RPMI7951 (cell line): ENCODE results near the gene IFNA8. TPM values are rescaled to one million over a fixed set of nuclear protein-coding genes. Genes with fewer than 3 reads are reported as not detected.
"Not testable (repeated sequence)": the region's sequence is repeated elsewhere in the genome, so short reads cannot be mapped to it uniquely, and the experiment has no call there.

Experiments used
- DNase-seq: peaks from one replicate; pipeline ENCODE4 v3.0.0-alpha.2; 2012; ENCODE audit warnings: low read depth
- total RNA-seq: library from RNA; depleted of rRNA; stranded (reverse); fragments of >200 nt; shearing (Covaris generic); gene quantifications from 2 replicates; pipeline ENCODE4 v1.2.3, GENCODE V29; 2014; rRNA removed

The IFNA8 gene
- total RNA-seq, 1 experiment from 2014 or later, result not detected

- DNase-seq, result no peak
Observed at GRCh38 chr9:21428235-21428634, 19.3 kb downstream of the IFNA8 start.

GRCh38 chr9:21429191-21429590, 20.3 kb downstream of the IFNA8 start:
- no peak for DNase-seq

- DNase-seq, result no peak
Observed at GRCh38 chr9:21432672-21433425, 23.9 kb downstream of the IFNA8 start.

- DNase-seq, result peak; percentile 61
Observed at GRCh38 chr9:21434202-21435014, 25.5 kb downstream of the IFNA8 start.

- not testable (repeated sequence) for DNase-seq
Observed at GRCh38 chr9:21435015-21435383, 26.1 kb downstream of the IFNA8 start.

GRCh38 chr9:21440139-21440538, 31.2 kb downstream of the IFNA8 start, which contains the start of gene IFNA1:
IFNA1 (plus strand) TSS chr9:21440439; CDS start chr9:21440508, 69 bp downstream.
- DNase-seq, result no peak

- no peak for DNase-seq
Observed at GRCh38 chr9:21443849-21444625, 35.1 kb downstream of the IFNA8 start.

- peak; percentile 21 for DNase-seq
Observed at GRCh38 chr9:21449312-21449711, 40.4 kb downstream of the IFNA8 start.

- DNase-seq, result no peak
Observed at GRCh38 chr9:21450733-21451394, 41.9 kb downstream of the IFNA8 start.

- no peak for DNase-seq
Observed at GRCh38 chr9:21452681-21453080, 43.8 kb downstream of the IFNA8 start.

GRCh38 chr9:21454149-21454548, 45.2 kb downstream of the IFNA8 start:
- peak; percentile 35 for DNase-seq

GRCh38 chr9:21455320-21455719, 46.4 kb downstream of the IFNA8 start:
- DNase-seq, result peak; percentile 21

Other genes with a start within 250 kb of the IFNA8 start
- gene IFNA21, start 242.5 kb upstream of the IFNA8 start, total RNA-seq, result not detected in 2 replicates
- not detected in 2 replicates for gene IFNA4, start 221.5 kb upstream of the IFNA8 start, total RNA-seq
- gene IFNA7, start 206.9 kb upstream of the IFNA8 start, total RNA-seq, result not detected in 2 replicates
- gene IFNA10, start 202.0 kb upstream of the IFNA8 start, total RNA-seq, result not detected in 2 replicates
- not detected in 2 replicates for gene IFNA16, start 191.8 kb upstream of the IFNA8 start, total RNA-seq
- gene IFNA17, start 180.9 kb upstream of the IFNA8 start, total RNA-seq, result not detected in 2 replicates
- gene IFNA14, start 169.1 kb upstream of the IFNA8 start, total RNA-seq, result not detected in 2 replicates
- not detected in 2 replicates for gene IFNA5, start 103.8 kb upstream of the IFNA8 start, total RNA-seq
- gene KLHL9, start 73.7 kb upstream of the IFNA8 start, total RNA-seq, result 19.6 and 22.3 TPM in 2 replicates
- not detected in 2 replicates for gene IFNA6, start 58.2 kb upstream of the IFNA8 start, total RNA-seq
- gene IFNA13, start 41.1 kb upstream of the IFNA8 start, total RNA-seq, result not detected in 2 replicates
- gene IFNA2, start 23.7 kb upstream of the IFNA8 start, total RNA-seq, result not detected in 2 replicates
- not detected in 2 replicates for gene IFNA1, start 31.3 kb downstream of the IFNA8 start, total RNA-seq
- 0.10 and 0.72 TPM in 2 replicates for gene IFNE, start 73.2 kb downstream of the IFNA8 start, total RNA-seq